Measurements from ENCODE around the gene KCTD6. TPM values are rescaled to one million over a fixed set of nuclear protein-coding genes. Genes with fewer than 3 reads are reported as not detected.

The KCTD6 gene
- total RNA-seq, 1 donor from 2014 or later = 14.4 TPM

DNA sequence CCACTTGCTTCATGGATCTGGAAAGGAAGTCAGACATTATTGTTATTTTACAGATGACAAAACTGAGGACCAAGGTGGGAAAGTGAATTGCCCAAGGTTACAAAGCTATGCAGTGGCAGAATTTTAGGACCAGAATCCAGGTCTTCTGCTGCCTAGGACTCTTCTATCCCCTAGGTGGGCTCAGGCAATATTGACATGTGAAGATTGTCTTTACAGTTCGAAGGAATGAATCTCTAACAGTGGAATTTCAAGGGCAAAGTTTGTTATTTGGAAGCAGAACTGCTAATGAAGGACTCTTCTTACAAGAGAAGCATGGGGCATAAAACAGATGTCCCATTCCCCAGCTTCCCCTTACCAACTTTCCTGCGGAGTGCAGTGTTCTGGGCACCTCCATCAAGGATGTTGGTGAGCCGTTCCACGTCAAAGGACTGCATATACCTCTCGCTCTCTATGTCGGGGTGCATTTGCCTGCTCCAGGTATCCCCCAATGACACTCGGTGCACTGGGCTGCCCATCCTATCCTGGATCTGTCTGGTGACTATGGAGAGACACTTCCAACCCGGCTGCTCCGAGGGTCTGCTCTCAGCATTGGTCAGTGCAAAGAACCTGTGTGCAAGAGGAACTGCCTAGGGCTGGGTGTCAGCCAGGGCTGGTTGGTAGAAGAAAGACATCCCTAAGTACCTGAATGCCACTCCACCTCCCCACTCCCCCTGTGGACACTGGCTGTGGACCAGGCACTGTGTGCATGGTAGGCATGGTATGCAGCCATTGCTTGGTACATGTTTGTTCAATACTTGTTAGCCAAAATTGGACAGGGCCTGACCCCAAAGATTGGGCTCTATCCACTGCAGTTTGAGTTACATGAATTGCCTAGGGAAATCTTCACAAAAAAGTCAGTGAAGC is 42.9 kb downstream of the KCTD6 start:
- DNase-seq (ENCODE audit: extremely low spot score, unreplicated experiment) = peak; percentile 70
- Mint-ChIP-seq H3K9me3 (ENCODE audit: unreplicated experiment) (no peaks in the 10 kb centered on the region), H3K4me3 (ENCODE audit: unreplicated experiment) (no peak overlapping the region), H3K27me3 (ENCODE audit: unreplicated experiment) (no peaks in the 10 kb centered on the region), H3K4me1 (ENCODE audit: unreplicated experiment) (peaks cover 7% of the 10 kb centered on the region), H3K36me3 (ENCODE audit: unreplicated experiment) (no peaks in the 10 kb centered on the region), H3K27ac (ENCODE audit: unreplicated experiment) (no peak overlapping the region)
- TF ChIP-seq, protein P1, sequence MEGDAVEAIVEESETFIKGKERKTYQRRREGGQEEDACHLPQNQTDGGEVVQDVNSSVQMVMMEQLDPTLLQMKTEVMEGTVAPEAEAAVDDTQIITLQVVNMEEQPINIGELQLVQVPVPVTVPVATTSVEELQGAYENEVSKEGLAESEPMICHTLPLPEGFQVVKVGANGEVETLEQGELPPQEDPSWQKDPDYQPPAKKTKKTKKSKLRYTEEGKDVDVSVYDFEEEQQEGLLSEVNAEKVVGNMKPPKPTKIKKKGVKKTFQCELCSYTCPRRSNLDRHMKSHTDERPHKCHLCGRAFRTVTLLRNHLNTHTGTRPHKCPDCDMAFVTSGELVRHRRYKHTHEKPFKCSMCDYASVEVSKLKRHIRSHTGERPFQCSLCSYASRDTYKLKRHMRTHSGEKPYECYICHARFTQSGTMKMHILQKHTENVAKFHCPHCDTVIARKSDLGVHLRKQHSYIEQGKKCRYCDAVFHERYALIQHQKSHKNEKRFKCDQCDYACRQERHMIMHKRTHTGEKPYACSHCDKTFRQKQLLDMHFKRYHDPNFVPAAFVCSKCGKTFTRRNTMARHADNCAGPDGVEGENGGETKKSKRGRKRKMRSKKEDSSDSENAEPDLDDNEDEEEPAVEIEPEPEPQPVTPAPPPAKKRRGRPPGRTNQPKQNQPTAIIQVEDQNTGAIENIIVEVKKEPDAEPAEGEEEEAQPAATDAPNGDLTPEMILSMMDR (IDR thresholded peaks at IDR 0.05) = no peak

- TF ChIP-seq, protein P1 (IDR thresholded peaks at IDR 0.05) = no peak
- Mint-ChIP-seq H3K4me1 (ENCODE audit: unreplicated experiment) (peaks cover 7% of the 10 kb centered on the region), H3K27ac (ENCODE audit: unreplicated experiment) (no peak overlapping the region), H3K4me3 (ENCODE audit: unreplicated experiment) (no peak overlapping the region), H3K27me3 (ENCODE audit: unreplicated experiment) (no peaks in the 10 kb centered on the region), H3K9me3 (ENCODE audit: unreplicated experiment) (no peaks in the 10 kb centered on the region), H3K36me3 (ENCODE audit: unreplicated experiment) (no peaks in the 10 kb centered on the region)
- no peak for DNase-seq (ENCODE audit: extremely low spot score, unreplicated experiment)
Measured at GRCh38 chr3:58535531-58536500, 43.9 kb downstream of the KCTD6 start.

- Mint-ChIP-seq H3K4me1 (ENCODE audit: unreplicated experiment) (peaks cover 7% of the 10 kb centered on the region), H3K4me3 (ENCODE audit: unreplicated experiment) (no peak within 1 kb of the TSS), H3K27ac (ENCODE audit: unreplicated experiment) (no peak within 1 kb of the TSS), H3K36me3 (ENCODE audit: unreplicated experiment) (no peaks in the 10 kb centered on the region), H3K9me3 (ENCODE audit: unreplicated experiment) (no peaks in the 10 kb centered on the region), H3K27me3 (ENCODE audit: unreplicated experiment) (no peaks in the 10 kb centered on the region)
- TF ChIP-seq, protein P1 (IDR thresholded peaks at IDR 0.05) = no peak
- DNase-seq (ENCODE audit: extremely low spot score, unreplicated experiment) = peak; percentile 76
Measured at GRCh38 chr3:58536501-58537411, 44.9 kb downstream of the KCTD6 start, which contains the start of gene ACOX2. TSS of gene ACOX2 (minus strand) at chr3:58537190. CDS start at chr3:58535106, 2,084 bp downstream.

DNA sequence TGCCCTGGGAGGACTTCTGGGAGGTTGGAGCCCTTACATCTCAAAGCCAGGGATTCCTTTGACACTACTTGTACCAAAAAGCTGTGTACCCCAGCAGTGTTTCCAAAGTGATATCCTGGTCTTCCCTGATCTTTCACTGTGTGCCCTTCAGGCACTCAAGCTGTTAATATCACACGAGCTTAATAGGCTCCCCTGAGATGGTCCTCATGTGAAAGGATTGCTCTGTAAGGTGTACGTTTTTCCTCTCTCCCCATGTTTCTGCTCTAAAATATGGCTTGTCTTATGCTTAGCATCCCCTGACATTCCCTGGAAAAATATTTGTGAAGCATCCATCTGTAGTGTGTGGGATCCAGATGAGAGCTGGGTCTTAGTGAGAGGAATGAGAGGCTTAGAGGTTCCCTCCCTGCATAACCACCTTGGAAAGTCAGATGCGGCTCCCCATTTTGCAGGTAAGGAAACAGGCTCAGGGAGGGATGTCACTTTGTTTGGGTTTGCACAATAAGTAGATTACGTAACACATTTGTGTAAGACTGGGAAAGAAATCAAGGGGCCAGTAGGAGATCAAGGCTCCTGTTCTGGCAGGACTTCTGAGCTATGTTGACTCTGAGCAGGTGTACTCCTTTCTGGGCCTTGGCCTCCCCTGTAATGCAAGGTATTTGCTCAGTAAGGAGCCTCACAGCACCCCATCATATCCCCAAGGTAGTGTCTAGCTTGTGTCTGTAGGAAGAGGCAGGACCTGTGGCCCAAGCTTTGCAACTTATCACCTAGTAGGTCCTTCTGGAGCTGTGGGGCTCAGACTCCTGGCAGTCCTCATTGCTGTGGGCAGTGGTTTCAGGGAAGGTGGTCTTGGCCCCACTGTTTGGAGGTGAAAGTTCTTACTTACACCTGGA is 45.8 kb downstream of the KCTD6 start:
- Mint-ChIP-seq H3K9me3 (ENCODE audit: unreplicated experiment) (no peaks in the 10 kb centered on the region), H3K4me3 (ENCODE audit: unreplicated experiment) (no peak overlapping the region), H3K27me3 (ENCODE audit: unreplicated experiment) (no peaks in the 10 kb centered on the region), H3K4me1 (ENCODE audit: unreplicated experiment) (peaks cover 5% of the 10 kb centered on the region), H3K36me3 (ENCODE audit: unreplicated experiment) (no peaks in the 10 kb centered on the region), H3K27ac (ENCODE audit: unreplicated experiment) (no peak overlapping the region)
- DNase-seq (ENCODE audit: extremely low spot score, unreplicated experiment) = peak; percentile 51
- TF ChIP-seq, protein P1 (IDR thresholded peaks at IDR 0.05) = no peak

All from osteocyte (in vitro differentiated cells).